Endothelial cell of umbilical vein (primary cell): ENCODE results near the gene COL15A1. TPM values are rescaled to one million over a fixed set of nuclear protein-coding genes. Genes with fewer than 3 reads are reported as not detected.

Source experiments
- BruUV-seq: library from RNA; stranded (reverse); fragments of 400-500 nt; replicated peaks from 2 replicates; lab custom pipeline; 2021; lab: Mats Ljungman, UMichigan
- CTCF ChIA-PET: fragments of 300-600, 350-600 bp; sonication (Branson Sonifier 250); formaldehyde crosslinking; loops from one replicate; lab custom pipeline; 2021; ENCODE audit warnings: antibody characterized with exemption, inconsistent platforms; lab: Charles Lee
- POLR2A ChIA-PET: fragments of 300-600, 350-600 bp; sonication (Branson Sonifier 250); formaldehyde crosslinking; loops from one replicate; lab custom pipeline; 2021; ENCODE audit warnings: antibody characterized with exemption, inconsistent platforms; lab: Charles Lee
- DNase-seq: peaks from one replicate; pipeline ENCODE4 v3.0.0-alpha.2; 2011; ENCODE audit warnings: low read depth, low spot score
- FAIRE-seq: peaks from 2 replicates; lab custom pipeline; 2011; peaks lifted over from hg19 to GRCh38; lab: Jason Lieb, UNC
- H2AFZ ChIP-seq: 2 replicates; pipeline ENCODE4 v1.6.0; 2012; ENCODE audit warnings: low read depth, low read length, control low read depth, inconsistent platforms
- H3K27ac ChIP-seq: 2 replicates; pipeline ENCODE4 v1.5.1; 2011; ENCODE audit warnings: low read depth, mild to moderate bottlenecking, control low read depth, low read length, moderate library complexity; ENCODE audit not compliant: insufficient read depth
- H3K27me3 ChIP-seq, 2 experiments: 2 replicates each; pipeline versions ENCODE4 v1.6.0 to v1.6.1; 2011; ENCODE audit warnings: low read length in 2 of 2, mixed read lengths in 1 of 2; ENCODE audit not compliant: control insufficient read depth in 2 of 2, insufficient read depth in 2 of 2
- H3K36me3 ChIP-seq, 2 experiments: 2 replicates in 1 of 2; 3 replicates in 1 of 2; pipeline ENCODE4 v1.5.1; 2011; ENCODE audit warnings: low read length in 2 of 2, mild to moderate bottlenecking in 1 of 2, moderate library complexity in 1 of 2; ENCODE audit not compliant: control insufficient read depth in 2 of 2, insufficient read depth in 2 of 2; ENCODE audit errors: extremely low read depth in 1 of 2
- H3K4me1 ChIP-seq: 3 replicates; pipeline ENCODE4 v1.5.1; 2011; ENCODE audit warnings: mild to moderate bottlenecking, low read length; ENCODE audit not compliant: control insufficient read depth, insufficient read depth; ENCODE audit errors: extremely low read depth
- H3K4me2 ChIP-seq: 2 replicates; pipeline ENCODE4 v1.6.1; 2011; ENCODE audit warnings: low read length, control low read depth, mixed read lengths; ENCODE audit not compliant: insufficient read depth
- H3K4me3 ChIP-seq, 3 experiments: fragments of 200-600 bp in 1 of 3; sonication (generic), shearing (Covaris generic) in 1 of 3; replicated peaks in 1 of 3; 2 replicates each; pipeline ENCODE4 v1.5.1; 2011 to 2016; ENCODE audit warnings: control low read depth in 3 of 3, low read length in 3 of 3, mild to moderate bottlenecking in 2 of 3, inconsistent platforms in 1 of 3, low read depth in 1 of 3, moderate library complexity in 1 of 3; ENCODE audit not compliant: insufficient read depth in 1 of 3
- H3K79me2 ChIP-seq: 2 replicates; pipeline ENCODE4 v1.6.0; 2012; ENCODE audit warnings: low read length, inconsistent platforms; ENCODE audit not compliant: control insufficient read depth, insufficient read depth
- H3K9ac ChIP-seq: replicated peaks from 2 replicates; pipeline ENCODE3; 2011; ENCODE audit warnings: low read length, control low read depth; ENCODE audit not compliant: insufficient read depth; ENCODE audit errors: extremely low read depth
- H3K9me1 ChIP-seq: replicated peaks from 3 replicates; pipeline ENCODE4 v1.6.0; 2011; ENCODE audit warnings: mild to moderate bottlenecking, low read length; ENCODE audit not compliant: control insufficient read depth, insufficient read depth; ENCODE audit errors: extremely low read depth
- H3K9me3 ChIP-seq: replicated peaks from 2 replicates; pipeline ENCODE4 v1.5.1; 2012; ENCODE audit warnings: low read length, inconsistent platforms; ENCODE audit not compliant: control insufficient read depth, insufficient read depth
- H4K20me1 ChIP-seq: replicated peaks from 2 replicates; pipeline ENCODE3; 2011; ENCODE audit warnings: mild to moderate bottlenecking, low read length; ENCODE audit not compliant: control insufficient read depth, insufficient read depth; ENCODE audit errors: extremely low read depth
- CTCF ChIP-seq, 2 donors: IDR thresholded peaks; 1 replicate in 1 of 2; 2 replicates in 1 of 2; pipeline ENCODE4 v1.5.1; 2011; ENCODE audit warnings: low read length in 2 of 2, mild to moderate bottlenecking in 2 of 2, moderate library complexity in 2 of 2, control low read depth in 1 of 2, inconsistent platforms in 1 of 2, low read depth in 1 of 2; ENCODE audit not compliant: insufficient read depth in 1 of 2; ENCODE audit errors: extremely low read depth in 1 of 2
- EZH2 ChIP-seq: IDR thresholded peaks from 2 replicates; pipeline ENCODE4 v1.6.1; 2012; ENCODE audit warnings: borderline replicate concordance, low read depth, mild to moderate bottlenecking, moderate library complexity, low read length, inconsistent platforms; ENCODE audit not compliant: severe bottlenecking
- FOS ChIP-seq: IDR thresholded peaks from 2 replicates; pipeline ENCODE4 v1.6.1; 2011; ENCODE audit warnings: mild to moderate bottlenecking, low read length, moderate library complexity, borderline replicate concordance; ENCODE audit not compliant: insufficient read depth
- GATA2 ChIP-seq: IDR thresholded peaks from 2 replicates; pipeline ENCODE4 v1.7.0; 2011; ENCODE audit warnings: low read depth, mild to moderate bottlenecking, moderate library complexity, mixed read lengths, low read length; ENCODE audit not compliant: insufficient read length, insufficient read depth
- JUN ChIP-seq: IDR thresholded peaks from 2 replicates; pipeline ENCODE4 v1.6.1; 2011; ENCODE audit warnings: borderline replicate concordance, low read depth; ENCODE audit not compliant: insufficient read length, insufficient read depth
- MAX ChIP-seq: IDR thresholded peaks from 2 replicates; pipeline ENCODE4 v1.6.1; 2011; ENCODE audit not compliant: insufficient read depth, insufficient read length
- MYC ChIP-seq: IDR thresholded peaks from one replicate; pipeline ENCODE4 v1.6.1; 2011; ENCODE audit warnings: mild to moderate bottlenecking, low read depth, low read length
- POLR2A ChIP-seq: IDR thresholded peaks from 2 replicates; pipeline ENCODE4 v1.6.1; 2012; ENCODE audit warnings: low read depth, mild to moderate bottlenecking, control low read depth, low read length
- POLR2AphosphoS5 ChIP-seq: IDR thresholded peaks from 2 replicates; pipeline ENCODE4 v1.6.1; 2012; ENCODE audit warnings: low read depth, mild to moderate bottlenecking, control low read depth, low read length, moderate library complexity; ENCODE audit not compliant: insufficient read depth
- dilution Hi-C: fragments of 300-500 bp; cut with MboI; formaldehyde crosslinking; loops from one replicate; pipeline ENCODE4 v1.15.0; 2019; ENCODE audit warnings: low sequenced_read_pairs; ENCODE audit not compliant: extremely low pct_ligation_motif_present
- intact Hi-C: fragments of 100-400 bp; cut with micrococcal nuclease; formaldehyde crosslinking; loops from one replicate; pipeline ENCODE4 v1.10.0; 2022
- polyA plus RNA-seq, 4 experiments: library from polyadenylated mRNA; depleted of rRNA in 3 of 4; stranded (reverse) in 3 of 4; unstranded in 1 of 4; fragments of >200 nt; gene quantifications; 2 replicates each; pipeline versions ENCODE4 v1.2.1 to v1.2.3, GENCODE V29; 2011 to 2012; ENCODE audit warnings: missing spikeins in 1 of 4
- total RNA-seq: library from RNA; stranded (reverse); gene quantifications from 2 replicates; pipeline ENCODE4 v1.2.3, GENCODE V29; 2021

Gene COL15A1
- total and polyA plus RNA-seq, 2 donors (not counting 3 experiments of a cell fraction or from before 2014, with no cell fraction given) = not detected

DNA sequence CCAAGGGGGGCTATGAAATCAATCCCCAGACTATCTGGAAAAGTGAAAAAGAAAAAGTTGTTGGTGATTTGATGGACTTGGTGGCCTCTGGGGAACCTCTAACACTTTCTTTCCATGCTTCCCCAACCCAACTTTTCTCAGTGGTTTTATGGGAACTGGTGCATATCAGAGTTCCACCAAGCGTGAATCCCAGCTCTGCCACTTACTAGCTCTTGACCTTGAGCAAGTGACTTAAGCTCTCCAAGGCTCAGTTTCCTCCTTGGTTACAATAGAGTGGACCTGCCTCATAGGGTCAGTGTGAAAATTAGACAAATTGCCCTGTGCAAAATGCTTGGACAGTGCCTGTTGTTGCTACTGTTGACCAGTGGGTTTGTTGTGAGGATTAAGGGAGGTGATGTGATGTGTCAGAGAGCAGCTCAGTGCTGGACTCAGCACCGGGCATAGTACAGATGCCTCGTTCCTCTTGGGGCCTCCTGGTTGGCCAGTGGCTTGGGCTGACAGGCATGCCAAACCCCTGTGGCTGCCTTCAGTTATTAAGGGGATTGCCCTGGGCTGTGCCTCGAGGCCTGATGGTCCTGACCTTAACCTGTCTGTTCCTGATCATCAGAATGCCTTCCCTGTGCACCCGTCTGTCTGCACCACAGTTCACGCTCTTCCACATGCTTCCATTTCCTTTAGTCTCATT lies 49.3 kb downstream of the COL15A1 start:
- Histone ChIP-seq H3K4me2 (no peak overlapping the region), H4K20me1 (no peaks in the 10 kb centered on the region), H3K4me3 (no peak overlapping the region), H3K79me2 (no peaks in the 10 kb centered on the region), H2AFZ (no peak overlapping the region), H3K4me1 (no peaks in the 10 kb centered on the region), H3K27me3 (peaks cover 0 to 10% of the 10 kb centered on the region in 2 experiments), H3K27ac (no peak overlapping the region), H3K9me1 (no peaks in the 10 kb centered on the region), H3K9ac (no peak overlapping the region), H3K36me3 (no peaks in the 10 kb centered on the region), H3K9me3 (no peaks in the 10 kb centered on the region)
- POLR2A ChIA-PET = no interaction called here
- no TSS peak for BruUV-seq
- CTCF ChIA-PET = interaction anchor here (7.5 kb wide), 1 partner anchor 146 kb away, joined by 181 read pairs; no protein-coding TSS in a partner anchor
- dilution Hi-C loops (no loop called here), intact Hi-C loops (no loop called here)
- TF ChIP-seq MAX (no peak), MYC (no peak), POLR2AphosphoS5 (no peak), CTCF (IDR thresholded peaks at IDR 0.05; ENCODE audit: extremely low read depth in 1 of 2, insufficient read depth in 1 of 2, low read depth in 1 of 2, low read length in 2 of 2) (no peak), EZH2 (no peak), JUN (no peak), POLR2A (no peak), GATA2 (no peak), FOS (no peak)
- no peak for FAIRE-seq
- no peak for DNase-seq
